Hepatocyte (in vitro differentiated cells): ENCODE data around the gene ZNF148. TPM values are rescaled to one million over a fixed set of nuclear protein-coding genes. Genes with fewer than 3 reads are reported as not detected.

Experiments
- DNase-seq: peaks from one replicate; pipeline ENCODE4 v3.0.0-alpha.2; 2016; ENCODE audit warnings: low spot score
- H2AFZ ChIP-seq: fragments of 200-600 bp; sonication (generic); 2 replicates; pipeline ENCODE4 v1.6.0; 2016; ENCODE audit warnings: antibody characterized with exemption, mild to moderate bottlenecking
- H3K27ac ChIP-seq: fragments of 200-600 bp; sonication (generic); 2 replicates; pipeline ENCODE4 v1.5.1; 2016; ENCODE audit warnings: mild to moderate bottlenecking
- H3K27me3 ChIP-seq: fragments of 200-600 bp; sonication (generic); 2 replicates; pipeline ENCODE4 v1.6.1; 2016
- H3K36me3 ChIP-seq: fragments of 200-600 bp; sonication (generic); replicated peaks from 2 replicates; pipeline ENCODE4 v1.5.1; 2016; ENCODE audit warnings: low read depth; ENCODE audit not compliant: insufficient read depth
- H3K4me1 ChIP-seq: fragments of 200-600 bp; sonication (generic); 2 replicates; pipeline ENCODE4 v1.5.1; 2016; ENCODE audit warnings: mild to moderate bottlenecking, moderate library complexity; ENCODE audit not compliant: insufficient read depth
- H3K4me2 ChIP-seq: fragments of 200-600 bp; sonication (generic); 2 replicates; pipeline ENCODE4 v1.6.0; 2016
- H3K4me3 ChIP-seq: fragments of 200-600 bp; sonication (generic); 2 replicates; pipeline ENCODE4 v1.5.1; 2016; ENCODE audit warnings: mild to moderate bottlenecking
- H3K79me2 ChIP-seq: fragments of 200-600 bp; sonication (generic); 2 replicates; pipeline ENCODE4 v1.6.0; 2017; ENCODE audit warnings: mild to moderate bottlenecking
- H3K9me2 ChIP-seq: fragments of 200-600 bp; sonication (generic); replicated peaks from 2 replicates; pipeline ENCODE4 v1.6.0; 2017; ENCODE audit warnings: mild to moderate bottlenecking; ENCODE audit not compliant: insufficient read depth
- H3K9me3 ChIP-seq: fragments of 200-600 bp; sonication (generic); 2 replicates; pipeline ENCODE4 v1.5.1; 2016; ENCODE audit warnings: low read depth, mild to moderate bottlenecking
- H4K20me1 ChIP-seq: fragments of 200-600 bp; sonication (generic); 2 replicates; pipeline ENCODE4 v1.6.0; 2016; ENCODE audit warnings: mild to moderate bottlenecking; ENCODE audit not compliant: insufficient read depth, poor library complexity, severe bottlenecking
- CTCF ChIP-seq: fragments of 200-600 bp; sonication (generic); IDR thresholded peaks from 2 replicates; pipeline ENCODE4 v1.5.1; 2016; ENCODE audit warnings: antibody characterized with exemption, mild to moderate bottlenecking; ENCODE audit not compliant: poor library complexity
- EZH2 ChIP-seq: fragments of 200-600 bp; sonication (generic); IDR thresholded peaks from 2 replicates; pipeline ENCODE4 v1.6.1; 2016; ENCODE audit warnings: antibody characterized with exemption, mild to moderate bottlenecking, borderline replicate concordance
- EZH2phosphoT487 ChIP-seq: fragments of 200-600 bp; sonication (generic); IDR thresholded peaks from one replicate; pipeline ENCODE4 v1.6.1; 2018; ENCODE audit warnings: antibody characterized with exemption, mild to moderate bottlenecking, low read depth, moderate library complexity; ENCODE audit not compliant: unreplicated experiment, severe bottlenecking
- WGBS: methylation state at CpG from one replicate; pipeline ENCODE4 v1.1.6; 2016; ENCODE audit warnings: low lambda C conversion rate; ENCODE audit errors: missing lambda C conversion rate; 5-methylcytosine and 5-hydroxymethylcytosine counted together
- polyA plus RNA-seq: library from polyadenylated mRNA; unstranded; fragments of >200 nt; fragmentation: Nextera tagmentation; extraction: Ambion mirVana; gene quantifications from 2 replicates; pipeline ENCODE4 v1.2.1, GENCODE V29; 2016
- total RNA-seq: library from RNA; depleted of rRNA; stranded (reverse); fragments of >200 nt; gene quantifications from 2 replicates; pipeline ENCODE4 v1.2.3, GENCODE V29; 2014

Gene ZNF148
- total and polyA plus RNA-seq, 2 experiments from 2014 or later: 23.2 to 30.3 TPM

GRCh38 chr3:125357032-125357658 is 18.0 kb downstream of the ZNF148 start:
- Histone ChIP-seq H3K4me1 (no peaks in the 10 kb centered on the region), H4K20me1 (peaks cover 93% of the 10 kb centered on the region), H3K27ac (peak overlapping the region; percentile 13), H3K4me2 (peak overlapping the region; percentile 70), H2AFZ (no peak overlapping the region), H3K79me2 (peaks cover 100% of the 10 kb centered on the region), H3K4me3 (peak overlapping the region; percentile 11), H3K9me2 (no peaks in the 10 kb centered on the region), H3K9me3 (no peaks in the 10 kb centered on the region), H3K36me3 (no peaks in the 10 kb centered on the region), H3K27me3 (no peaks in the 10 kb centered on the region)
- DNase-seq: peak; percentile 29
- no peak for TF ChIP-seq EZH2phosphoT487
- no peak for TF ChIP-seq EZH2
- TF ChIP-seq CTCF: no peak
- WGBS: 42% methylated on average over 28 of the region's 52 CpGs

DNA sequence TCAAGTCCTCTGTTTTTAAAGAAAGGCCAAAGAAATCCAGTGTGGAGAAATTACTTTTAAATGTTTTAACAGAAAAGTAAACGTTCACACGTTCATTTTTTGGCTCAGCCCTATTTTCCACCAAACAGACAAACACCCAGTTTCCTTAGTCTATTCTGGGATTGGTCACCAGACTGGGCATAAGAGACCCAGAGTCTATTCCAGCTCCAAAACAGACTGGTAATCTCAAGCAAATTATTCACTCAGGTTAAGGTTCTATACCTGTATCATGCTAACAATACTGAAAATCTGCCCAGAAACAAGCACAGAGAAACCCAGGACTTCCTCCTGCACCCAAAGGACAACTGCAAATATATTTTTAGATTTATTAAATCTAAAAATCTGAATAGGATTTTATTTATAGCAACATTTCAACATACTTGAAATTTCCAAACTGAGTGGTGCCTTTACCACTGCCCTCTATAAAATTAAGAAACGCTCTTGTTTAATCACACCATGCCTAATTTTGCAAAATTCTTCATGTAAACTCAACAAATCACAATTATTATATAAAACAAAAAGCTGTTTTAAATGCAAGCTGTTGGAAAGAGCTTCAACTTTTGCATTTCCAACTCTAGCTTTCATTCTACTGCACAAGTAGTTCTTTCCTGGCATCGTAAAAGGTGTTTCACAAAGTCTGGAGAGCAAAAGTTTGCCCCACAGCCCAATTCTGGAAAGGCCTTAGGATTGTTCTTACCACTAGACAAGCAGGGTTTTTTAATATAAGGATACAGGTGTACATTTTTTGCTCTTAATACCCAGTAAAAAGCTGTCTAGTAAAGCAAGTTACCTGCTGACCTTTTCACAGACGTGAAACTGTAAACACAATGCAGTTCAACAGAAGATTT is 18.7 kb downstream of the ZNF148 start:
- 70% methylated on average over 5 of the region's 5 CpGs for WGBS
- H3K4me1 ChIP-seq: no peaks in the 10 kb centered on the region
- TF ChIP-seq EZH2 (no peak), CTCF (no peak), EZH2phosphoT487 (no peak)
- H3K9me2 ChIP-seq: no peaks in the 10 kb centered on the region
- peaks cover 88% of the 10 kb centered on the region for H4K20me1 ChIP-seq
- peak overlapping the region; percentile 13 for H3K27ac ChIP-seq
- H3K36me3 ChIP-seq: no peaks in the 10 kb centered on the region
- H3K79me2 ChIP-seq: peaks cover 100% of the 10 kb centered on the region
- H3K9me3 ChIP-seq: no peaks in the 10 kb centered on the region
- H3K4me3 ChIP-seq: no peak overlapping the region
- peak overlapping the region; percentile 70 for H3K4me2 ChIP-seq
- no peak for DNase-seq
- H2AFZ ChIP-seq: no peak overlapping the region
- no peaks in the 10 kb centered on the region for H3K27me3 ChIP-seq

DNA sequence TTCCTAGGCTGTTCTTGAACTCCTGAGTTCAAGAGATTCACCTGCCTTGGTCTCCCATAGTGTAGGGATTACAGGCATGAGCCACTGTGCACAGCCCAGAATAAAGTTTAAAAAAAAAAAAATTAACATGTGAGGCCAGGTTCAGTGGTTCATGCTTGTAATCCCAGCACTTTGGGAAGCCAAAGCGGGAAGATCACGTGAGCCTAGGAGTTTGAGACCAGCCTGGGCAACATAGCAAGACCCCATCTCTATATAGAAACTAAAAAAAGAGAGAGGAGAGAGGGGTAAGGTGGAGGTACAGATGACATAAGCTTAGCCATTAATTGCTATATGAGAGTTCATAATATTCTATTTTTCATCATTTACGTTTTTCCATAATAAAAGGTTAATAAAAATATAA is 21.5 kb downstream of the ZNF148 start:
- Histone ChIP-seq H3K36me3 (no peaks in the 10 kb centered on the region), H3K9me2 (no peaks in the 10 kb centered on the region), H3K4me3 (no peak overlapping the region), H3K9me3 (no peaks in the 10 kb centered on the region), H3K4me2 (no peak overlapping the region), H3K4me1 (no peaks in the 10 kb centered on the region), H3K27ac (no peak overlapping the region), H4K20me1 (peaks cover 77% of the 10 kb centered on the region), H3K79me2 (peaks cover 100% of the 10 kb centered on the region), H3K27me3 (no peaks in the 10 kb centered on the region), H2AFZ (no peak overlapping the region)
- WGBS: 96% methylated on average over 3 of the region's 3 CpGs
- no peak for DNase-seq
- TF ChIP-seq CTCF: no peak
- no peak for TF ChIP-seq EZH2
- TF ChIP-seq EZH2phosphoT487: no peak
